Lower lobe of right lung (tissue), 2 donors: ENCODE measurements around the gene RPUSD1. TPM values are rescaled to one million over a fixed set of nuclear protein-coding genes. Genes with fewer than 3 reads are reported as not detected.

Source experiments
- ATAC-seq, 2 donors: fragments of 200-7000 bp; cut with Tn5 transposase; one replicate each; pipeline ENCODE4 v1.9.1; 2020 to 2022; ENCODE audit warnings: mild to moderate bottlenecking in 2 of 2, moderate library complexity in 2 of 2
- DNase-seq: peaks from one replicate; pipeline ENCODE4 v3.0.0-alpha.2; 2020
- H3K27ac ChIP-seq: fragments of 200-600 bp; one replicate; pipeline ENCODE4 v1.8.0; 2022
- H3K27me3 ChIP-seq: fragments of 200-600 bp; one replicate; pipeline ENCODE4 v1.8.0; 2022; ENCODE audit warnings: low read depth
- H3K36me3 ChIP-seq: fragments of 200-600 bp; one replicate; pipeline ENCODE4 v1.8.0; 2022; ENCODE audit warnings: mild to moderate bottlenecking
- H3K4me1 ChIP-seq: fragments of 200-600 bp; one replicate; pipeline ENCODE4 v1.8.0; 2022
- H3K4me3 ChIP-seq: fragments of 200-600 bp; one replicate; pipeline ENCODE4 v1.8.0; 2022; ENCODE audit warnings: mild to moderate bottlenecking
- H3K9me3 ChIP-seq: fragments of 200-600 bp; one replicate; pipeline ENCODE4 v1.8.0; 2022
- intact Hi-C: fragments of 100-400 bp; cut with DNase I; formaldehyde crosslinking; loops from one replicate; pipeline ENCODE4 v1.11.0; 2022
- total RNA-seq: library from RNA; stranded (reverse); fragmentation: NEBNext Ultra II Directional; extraction: Animal tissue kit (Norgen Biotek cat#: 25700); gene quantifications from one replicate; pipeline ENCODE4 v1.2.1, GENCODE V29; 2021
- TF ChIP-seq, protein P1 (sequence below): fragments of 200-600 bp; IDR thresholded peaks from one replicate; pipeline ENCODE4 v1.8.0; 2022; ENCODE audit warnings: antibody characterized with exemption, mild to moderate bottlenecking
- donor health status: DM: no; HTN: yes; CAD: no; lungs with severe emphysema.

The RPUSD1 gene
- total RNA-seq, 1 donor from 2014 or later = 16.3 TPM

DNA sequence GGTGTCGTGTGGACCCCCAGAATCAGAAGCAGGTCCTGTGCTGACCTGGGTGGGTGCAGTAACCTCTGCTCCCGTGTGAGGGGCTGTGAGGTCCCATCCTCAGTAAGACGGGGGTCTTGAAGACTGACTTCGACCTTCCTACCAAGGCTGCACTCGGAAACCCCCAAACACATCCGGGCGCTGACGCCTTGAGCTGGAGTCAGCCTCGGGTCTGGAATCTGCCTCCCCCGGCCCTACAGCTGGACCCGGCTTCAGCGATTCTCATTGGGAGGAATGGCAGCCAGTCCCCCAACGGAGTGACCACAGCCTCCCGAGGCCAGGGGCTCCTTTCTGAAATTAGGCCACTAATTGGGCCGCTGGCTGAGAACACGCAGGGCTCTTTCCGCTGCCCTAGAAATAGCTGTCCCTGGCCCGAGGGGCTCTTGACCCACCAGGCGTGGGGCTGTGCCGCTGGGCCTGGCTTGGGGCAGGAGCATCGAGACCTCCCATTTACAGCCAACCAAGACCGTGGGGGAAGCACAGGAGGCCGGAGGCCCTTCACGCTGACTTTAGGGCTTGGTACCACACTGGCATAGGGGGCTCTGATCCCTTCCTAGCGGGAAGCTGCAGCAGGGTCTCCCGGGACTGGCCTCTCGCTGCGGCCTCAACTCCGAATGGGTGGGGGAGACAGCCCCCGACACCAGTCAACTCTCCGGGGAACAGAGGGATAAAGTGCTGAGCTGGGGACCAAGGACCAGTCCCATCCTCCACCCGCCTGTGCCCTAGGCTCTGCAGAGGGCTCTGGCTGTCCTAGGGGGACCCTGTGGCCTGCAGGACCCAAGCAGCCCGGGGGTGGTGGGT is 15.0 kb upstream of the RPUSD1 start:
- Histone ChIP-seq H3K36me3 (no peaks in the 10 kb centered on the region), H3K9me3 (no peaks in the 10 kb centered on the region), H3K4me3 (no peak overlapping the region), H3K27me3 (peaks cover 32% of the 10 kb centered on the region), H3K4me1 (peaks cover 17% of the 10 kb centered on the region), H3K27ac (no peak overlapping the region)
- ATAC-seq (no peak), DNase-seq (no peak)
- TF ChIP-seq, protein P1, sequence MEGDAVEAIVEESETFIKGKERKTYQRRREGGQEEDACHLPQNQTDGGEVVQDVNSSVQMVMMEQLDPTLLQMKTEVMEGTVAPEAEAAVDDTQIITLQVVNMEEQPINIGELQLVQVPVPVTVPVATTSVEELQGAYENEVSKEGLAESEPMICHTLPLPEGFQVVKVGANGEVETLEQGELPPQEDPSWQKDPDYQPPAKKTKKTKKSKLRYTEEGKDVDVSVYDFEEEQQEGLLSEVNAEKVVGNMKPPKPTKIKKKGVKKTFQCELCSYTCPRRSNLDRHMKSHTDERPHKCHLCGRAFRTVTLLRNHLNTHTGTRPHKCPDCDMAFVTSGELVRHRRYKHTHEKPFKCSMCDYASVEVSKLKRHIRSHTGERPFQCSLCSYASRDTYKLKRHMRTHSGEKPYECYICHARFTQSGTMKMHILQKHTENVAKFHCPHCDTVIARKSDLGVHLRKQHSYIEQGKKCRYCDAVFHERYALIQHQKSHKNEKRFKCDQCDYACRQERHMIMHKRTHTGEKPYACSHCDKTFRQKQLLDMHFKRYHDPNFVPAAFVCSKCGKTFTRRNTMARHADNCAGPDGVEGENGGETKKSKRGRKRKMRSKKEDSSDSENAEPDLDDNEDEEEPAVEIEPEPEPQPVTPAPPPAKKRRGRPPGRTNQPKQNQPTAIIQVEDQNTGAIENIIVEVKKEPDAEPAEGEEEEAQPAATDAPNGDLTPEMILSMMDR = no peak
- intact Hi-C loops = no loop called here

DNA sequence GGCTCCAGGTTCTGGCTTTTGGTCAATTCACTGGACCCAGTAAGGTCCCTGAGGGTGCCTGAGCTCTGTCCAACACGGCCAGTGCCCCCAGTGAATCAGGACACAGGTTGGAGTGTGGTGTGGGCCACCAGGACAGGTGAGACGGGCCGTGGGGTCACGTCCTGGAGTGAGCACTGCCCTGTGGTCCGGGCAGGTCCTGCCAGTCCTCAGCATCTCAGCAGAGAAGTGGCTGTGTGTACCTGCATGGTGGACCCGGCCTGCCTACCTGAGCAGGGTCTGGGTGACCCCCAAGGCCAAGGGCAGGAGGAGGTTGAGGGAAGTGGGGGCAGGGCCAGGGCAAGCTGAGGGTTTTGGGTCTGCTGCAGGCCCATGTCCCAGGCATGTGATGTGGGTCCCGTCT is 14.3 kb upstream of the RPUSD1 start:
- Histone ChIP-seq H3K27ac (no peak overlapping the region), H3K9me3 (no peaks in the 10 kb centered on the region), H3K27me3 (peaks cover 32% of the 10 kb centered on the region), H3K4me1 (peaks cover 15% of the 10 kb centered on the region), H3K36me3 (no peaks in the 10 kb centered on the region), H3K4me3 (no peak overlapping the region)
- intact Hi-C loops = no loop called here
- no peak for ATAC-seq
- TF ChIP-seq, protein P1 = no peak
- DNase-seq = no peak

DNA sequence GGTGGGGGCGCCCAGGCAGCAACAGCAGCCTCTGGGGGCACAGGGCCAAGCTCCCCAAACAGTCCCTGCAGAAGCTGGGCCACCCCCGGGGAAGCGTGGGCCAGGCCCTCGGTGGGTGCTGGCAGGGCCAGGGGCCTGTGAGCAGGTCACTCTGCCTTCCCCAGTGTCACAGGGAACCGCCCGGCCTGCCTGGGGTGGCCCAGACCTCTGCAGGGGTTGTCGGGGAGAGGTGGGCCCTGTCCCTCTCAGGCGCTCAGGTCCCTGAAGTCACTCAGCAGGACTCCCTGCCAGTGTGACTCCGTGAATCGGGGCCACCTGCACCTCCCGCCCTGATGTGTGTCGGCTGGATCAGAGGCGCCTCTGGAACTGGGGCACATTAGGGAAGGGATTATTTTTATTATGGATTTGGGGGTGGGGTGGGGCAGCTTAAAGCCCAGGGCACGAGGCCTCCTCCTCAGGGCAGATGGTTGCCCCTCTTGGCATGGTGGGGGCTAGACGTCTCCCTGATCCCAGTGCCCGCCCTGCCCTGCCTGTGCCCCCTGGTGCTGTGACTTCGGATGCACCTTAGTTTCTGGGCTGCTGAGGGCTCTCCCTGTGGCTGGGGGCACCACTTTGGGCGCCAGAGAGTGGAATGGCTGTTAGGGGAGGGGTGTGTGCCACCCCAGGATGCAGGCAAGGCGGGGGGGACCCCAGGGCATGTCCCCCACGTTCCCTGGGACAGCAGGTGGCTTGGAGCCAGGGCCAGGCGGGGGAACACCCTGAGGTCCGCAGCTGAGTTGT is 13.6 kb upstream of the RPUSD1 start:
- no peak overlapping the region for H3K27ac ChIP-seq
- TF ChIP-seq, protein P1 = no peak
- peaks cover 13% of the 10 kb centered on the region for H3K4me1 ChIP-seq
- H3K27me3 ChIP-seq = peaks cover 32% of the 10 kb centered on the region
- H3K36me3 ChIP-seq = no peaks in the 10 kb centered on the region
- intact Hi-C loops = no loop called here
- H3K4me3 ChIP-seq = no peak overlapping the region
- H3K9me3 ChIP-seq = no peaks in the 10 kb centered on the region
- DNase-seq (no peak), ATAC-seq (no peak)

DNA sequence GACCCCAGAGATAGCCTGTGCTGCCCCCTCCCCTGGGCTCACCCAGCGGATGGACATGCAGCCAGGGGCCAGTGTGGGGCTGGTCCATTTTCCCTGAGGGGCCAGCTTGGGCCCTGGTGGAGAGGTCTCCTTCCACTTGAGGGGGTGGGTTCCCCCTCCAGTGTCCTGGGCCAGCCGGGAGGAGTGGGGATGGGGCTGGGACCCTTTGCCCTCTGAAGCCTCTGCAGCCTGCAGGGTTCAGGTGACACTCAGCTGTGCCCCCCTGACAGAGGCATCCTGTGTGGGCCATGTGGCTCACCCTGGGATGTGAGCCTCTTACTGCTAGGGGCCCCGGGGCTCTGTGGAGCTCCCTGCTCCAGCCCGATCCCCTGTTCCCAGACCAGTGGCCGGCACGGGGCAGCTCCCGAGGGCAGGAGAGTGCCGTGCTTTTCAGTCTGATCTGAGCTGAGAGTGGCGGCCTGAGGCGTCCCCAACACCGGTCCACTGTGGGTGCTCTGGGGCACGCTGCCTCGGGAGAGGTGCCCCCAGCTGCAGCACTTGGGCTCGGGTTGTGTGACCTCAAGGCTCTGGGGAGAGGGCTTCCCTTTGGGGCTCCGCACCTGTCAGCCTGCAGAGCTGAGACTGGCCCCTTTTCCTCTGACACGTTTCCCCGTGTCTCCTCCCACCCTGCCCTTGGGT is 12.8 kb upstream of the RPUSD1 start:
- H3K27ac ChIP-seq = no peak overlapping the region
- no peak for ATAC-seq
- TF ChIP-seq, protein P1 = no peak
- intact Hi-C loops = no loop called here
- H3K4me1 ChIP-seq = peaks cover 5% of the 10 kb centered on the region
- no peak overlapping the region for H3K4me3 ChIP-seq
- H3K27me3 ChIP-seq = peaks cover 32% of the 10 kb centered on the region
- no peaks in the 10 kb centered on the region for H3K9me3 ChIP-seq
- DNase-seq = no peak
- H3K36me3 ChIP-seq = no peaks in the 10 kb centered on the region

DNA sequence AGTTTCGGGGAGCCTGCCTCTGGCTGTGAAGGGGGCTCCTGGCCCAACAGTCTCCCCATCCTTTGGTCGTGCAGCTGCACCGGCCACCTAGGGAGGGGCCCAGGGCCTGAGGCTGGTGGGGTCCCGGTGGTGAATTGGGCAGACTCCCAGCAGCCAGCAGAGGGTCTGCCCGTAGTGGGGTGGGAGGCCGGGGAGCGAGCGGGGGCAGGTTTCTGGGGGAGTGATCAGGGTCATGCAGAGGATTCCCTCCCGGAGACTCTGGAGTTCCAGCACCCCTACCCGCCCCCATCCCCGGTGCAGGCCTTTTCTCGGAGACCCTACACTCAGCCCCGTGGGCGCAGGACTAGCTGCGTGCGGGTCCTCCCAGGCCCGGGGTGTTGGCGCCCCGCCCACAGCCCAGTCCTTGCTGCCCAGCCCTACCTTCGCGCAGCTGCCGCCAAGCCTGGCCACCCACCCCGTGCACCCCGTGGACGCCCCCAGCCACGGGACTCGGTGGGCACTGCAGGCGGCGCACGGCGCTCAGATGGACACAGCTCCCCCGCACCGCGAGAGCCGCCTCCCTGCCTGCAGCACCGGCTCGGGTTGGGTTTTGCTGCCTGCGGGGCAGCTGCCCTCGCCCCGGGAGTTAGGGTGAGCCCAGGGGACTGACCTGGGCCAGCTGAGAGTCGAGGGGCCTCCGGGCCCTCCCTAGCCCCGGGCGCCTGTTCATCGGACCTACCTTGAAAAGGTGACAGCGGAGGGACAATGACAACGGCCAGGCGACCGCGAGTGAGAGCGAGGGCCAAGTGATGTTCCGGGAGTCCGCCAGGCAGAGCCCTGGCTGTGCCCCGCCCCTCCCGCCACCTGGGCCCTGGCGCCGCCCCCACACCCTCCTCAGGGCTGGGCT is 12.0 kb upstream of the RPUSD1 start, which contains the start of gene GNG13:
Gene GNG13 (minus strand): TSS at position 787 of the 886 bp plus-strand sequence. CDS start 1,657 bp downstream, outside the sequence.
- Histone ChIP-seq H3K27me3 (peaks cover 32% of the 10 kb centered on the region), H3K4me3 (no peak within 1 kb of the TSS)
- no peak for ATAC-seq

More for the DNA sequence above, 12.0 kb upstream of the RPUSD1 start, which contains the start of gene GNG13:
- H3K9me3 ChIP-seq = no peaks in the 10 kb centered on the region
- no peaks in the 10 kb centered on the region for H3K4me1 ChIP-seq
- H3K36me3 ChIP-seq = no peaks in the 10 kb centered on the region
- TF ChIP-seq, protein P1 = no peak
- no peak within 1 kb of the TSS for H3K27ac ChIP-seq
- no peak for DNase-seq
- intact Hi-C loops = no loop called here
